GM18517 (cell line): ENCODE results near the gene TNFRSF18.
"Not testable (repeated sequence)": the region's sequence is repeated elsewhere in the genome, so short reads cannot be mapped to it uniquely, and the experiment has no call there.

Source experiments
- ATAC-seq: cut with Tn5 transposase; IDR thresholded peaks from one replicate; pipeline ENCODE4 v1.9.1; 2021; ENCODE audit warnings: mild to moderate bottlenecking, moderate library complexity; ENCODE audit not compliant: unreplicated experiment

TNFRSF18 gene

GRCh38 chr1:1199141-1199960, 7.0 kb downstream of the TNFRSF18 start:
- ATAC-seq = no peak

GRCh38 chr1:1198423-1199140, 7.8 kb downstream of the TNFRSF18 start:
- no peak for ATAC-seq

- no peak for ATAC-seq
These were observed 8.6 kb downstream of the TNFRSF18 start for GRCh38 chr1:1197551-1198422.

- no peak for ATAC-seq
These were observed 9.2 kb downstream of the TNFRSF18 start for GRCh38 chr1:1197188-1197500.

GRCh38 chr1:1196431-1197187, 9.8 kb downstream of the TNFRSF18 start:
- ATAC-seq = no peak

GRCh38 chr1:1195726-1196125, 10.7 kb downstream of the TNFRSF18 start:
- ATAC-seq = not testable (repeated sequence)

GRCh38 chr1:1194723-1195122, 11.7 kb downstream of the TNFRSF18 start:
- ATAC-seq = no peak

GRCh38 chr1:1191734-1192133, 14.7 kb downstream of the TNFRSF18 start:
- no peak for ATAC-seq

GRCh38 chr1:1189111-1189510, 17.3 kb downstream of the TNFRSF18 start:
- ATAC-seq = no peak

GRCh38 chr1:1187938-1188337, 18.5 kb downstream of the TNFRSF18 start:
- ATAC-seq = no peak

- ATAC-seq = no peak
These were observed 21.2 kb downstream of the TNFRSF18 start for GRCh38 chr1:1185101-1185765.

- ATAC-seq = no peak
These were observed 22.3 kb downstream of the TNFRSF18 start for GRCh38 chr1:1183833-1184775.

- ATAC-seq = no peak
These were observed 23.1 kb downstream of the TNFRSF18 start for GRCh38 chr1:1183221-1183747.

- ATAC-seq = no peak
These were observed 23.7 kb downstream of the TNFRSF18 start for GRCh38 chr1:1182491-1183220.

- no peak for ATAC-seq
These were observed 24.4 kb downstream of the TNFRSF18 start for GRCh38 chr1:1181938-1182410.

- no peak for ATAC-seq
These were observed 25.1 kb downstream of the TNFRSF18 start for GRCh38 chr1:1181129-1181937.
